SH-SY5Y (cell line): ENCODE data around the gene SMCO3.

Experiments used
- GATA2 ChIP-seq: IDR thresholded peaks from 2 replicates; pipeline ENCODE4 v1.6.1; 2011; ENCODE audit warnings: mild to moderate bottlenecking, low read depth, low read length
- GATA3 ChIP-seq: IDR thresholded peaks from 2 replicates; pipeline ENCODE4 v1.6.1; 2011; ENCODE audit warnings: low read depth, mild to moderate bottlenecking, low read length, moderate library complexity

DNA sequence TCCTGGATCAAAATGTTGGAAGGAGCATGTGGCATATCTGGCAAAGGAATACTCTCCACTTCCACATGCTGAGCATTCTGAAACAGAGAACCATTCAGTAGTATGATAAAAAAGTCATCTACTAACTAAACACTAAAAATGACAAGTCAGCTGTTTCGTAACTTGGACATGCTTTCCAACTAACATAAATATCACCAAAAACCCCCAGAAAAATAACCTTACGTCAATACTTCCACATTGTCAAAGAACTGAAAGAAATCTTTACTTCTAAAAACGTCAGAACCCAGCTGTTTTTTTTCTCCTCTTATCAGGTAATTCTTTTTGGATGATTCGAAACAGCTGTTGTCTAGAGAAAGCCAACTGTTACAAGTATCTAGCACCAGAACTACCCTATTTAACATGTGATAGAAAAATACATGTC is 18.9 kb downstream of the SMCO3 start:
- no peak for TF ChIP-seq GATA3
- TF ChIP-seq GATA2, result no peak
